Measurements from ENCODE around the gene SPRING1.

The SPRING1 gene

DNA sequence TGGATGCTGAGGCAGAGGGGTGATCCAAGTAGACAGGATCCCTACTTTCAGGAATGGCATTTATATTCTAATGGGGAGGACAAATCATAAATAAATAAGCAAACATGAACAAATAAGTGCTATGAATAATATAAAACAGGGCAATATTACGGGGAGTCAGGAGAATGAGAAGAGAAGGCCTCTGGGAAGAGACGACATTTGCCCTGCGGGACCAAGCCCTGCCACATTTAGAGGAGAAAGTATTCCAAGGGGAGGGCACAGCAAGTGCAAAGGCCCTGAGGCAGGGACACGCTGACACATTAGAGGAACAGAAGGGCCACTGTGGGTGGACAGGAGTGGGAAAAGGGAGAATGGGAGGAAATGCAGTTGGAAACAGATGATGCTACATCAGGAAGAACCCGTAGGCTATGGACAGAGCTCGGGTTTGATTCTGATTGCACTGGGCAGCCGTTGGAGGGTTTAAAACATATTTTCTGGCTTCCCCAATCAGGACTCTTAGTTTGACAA lies 1.6 kb upstream of the SPRING1 start:
- DNase-seq (ENCODE audit: low read depth) = no peak
- TF ChIP-seq, protein P1, sequence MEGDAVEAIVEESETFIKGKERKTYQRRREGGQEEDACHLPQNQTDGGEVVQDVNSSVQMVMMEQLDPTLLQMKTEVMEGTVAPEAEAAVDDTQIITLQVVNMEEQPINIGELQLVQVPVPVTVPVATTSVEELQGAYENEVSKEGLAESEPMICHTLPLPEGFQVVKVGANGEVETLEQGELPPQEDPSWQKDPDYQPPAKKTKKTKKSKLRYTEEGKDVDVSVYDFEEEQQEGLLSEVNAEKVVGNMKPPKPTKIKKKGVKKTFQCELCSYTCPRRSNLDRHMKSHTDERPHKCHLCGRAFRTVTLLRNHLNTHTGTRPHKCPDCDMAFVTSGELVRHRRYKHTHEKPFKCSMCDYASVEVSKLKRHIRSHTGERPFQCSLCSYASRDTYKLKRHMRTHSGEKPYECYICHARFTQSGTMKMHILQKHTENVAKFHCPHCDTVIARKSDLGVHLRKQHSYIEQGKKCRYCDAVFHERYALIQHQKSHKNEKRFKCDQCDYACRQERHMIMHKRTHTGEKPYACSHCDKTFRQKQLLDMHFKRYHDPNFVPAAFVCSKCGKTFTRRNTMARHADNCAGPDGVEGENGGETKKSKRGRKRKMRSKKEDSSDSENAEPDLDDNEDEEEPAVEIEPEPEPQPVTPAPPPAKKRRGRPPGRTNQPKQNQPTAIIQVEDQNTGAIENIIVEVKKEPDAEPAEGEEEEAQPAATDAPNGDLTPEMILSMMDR (IDR thresholded peaks at IDR 0.05; ENCODE audit: control insufficient read depth, extremely low read depth, insufficient read depth) = no peak
- no peak overlapping the region for H3K4me3 ChIP-seq (ENCODE audit: low read depth, low read length)

DNA sequence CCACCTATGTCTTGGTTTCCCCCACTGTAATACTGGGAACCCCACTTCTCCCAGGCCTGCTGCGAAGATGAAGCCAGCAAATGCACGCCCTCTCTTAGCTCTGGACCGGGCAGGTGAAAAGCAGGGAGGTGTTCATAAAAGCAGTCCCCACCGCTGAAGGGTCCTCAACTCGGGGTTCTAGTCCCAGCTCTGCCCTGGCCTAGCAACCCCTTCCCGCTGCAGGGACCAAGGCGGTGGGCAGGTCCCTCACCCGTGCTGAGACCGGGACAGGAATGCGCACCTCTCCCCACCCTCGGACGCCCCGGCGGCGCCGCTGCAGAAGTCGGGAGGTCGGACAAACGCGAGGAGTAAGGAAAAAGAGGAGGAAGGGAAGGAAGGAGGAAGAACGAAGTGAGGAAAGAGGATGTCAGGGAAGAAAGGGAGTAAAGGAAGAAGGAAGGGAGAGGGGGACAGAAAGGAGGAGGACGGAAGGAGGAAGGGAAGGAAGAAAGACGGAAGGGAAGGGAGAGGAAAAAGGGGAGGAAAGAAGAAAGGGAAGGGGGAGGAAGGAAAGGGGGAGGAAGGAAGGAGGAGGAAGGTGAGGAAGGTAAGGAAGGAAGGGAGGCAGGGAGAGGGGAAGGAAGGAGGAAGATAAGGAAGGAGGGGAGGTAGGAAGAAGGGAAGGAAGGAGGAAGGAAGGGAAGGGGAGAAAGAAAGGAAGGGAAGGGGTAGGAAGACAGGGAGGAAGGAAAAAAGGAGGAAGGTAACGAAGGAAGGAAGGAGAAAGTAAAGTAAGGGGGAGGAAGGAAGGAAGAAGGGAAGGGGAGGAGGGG lies 701 bp downstream of the SPRING1 start:
- DNase-seq (ENCODE audit: low read depth) = no peak
- TF ChIP-seq, protein P1 (IDR thresholded peaks at IDR 0.05; ENCODE audit: control insufficient read depth, extremely low read depth, insufficient read depth) = no peak
- H3K4me3 ChIP-seq (ENCODE audit: low read depth, low read length) = peak overlapping the region; percentile 66

DNA sequence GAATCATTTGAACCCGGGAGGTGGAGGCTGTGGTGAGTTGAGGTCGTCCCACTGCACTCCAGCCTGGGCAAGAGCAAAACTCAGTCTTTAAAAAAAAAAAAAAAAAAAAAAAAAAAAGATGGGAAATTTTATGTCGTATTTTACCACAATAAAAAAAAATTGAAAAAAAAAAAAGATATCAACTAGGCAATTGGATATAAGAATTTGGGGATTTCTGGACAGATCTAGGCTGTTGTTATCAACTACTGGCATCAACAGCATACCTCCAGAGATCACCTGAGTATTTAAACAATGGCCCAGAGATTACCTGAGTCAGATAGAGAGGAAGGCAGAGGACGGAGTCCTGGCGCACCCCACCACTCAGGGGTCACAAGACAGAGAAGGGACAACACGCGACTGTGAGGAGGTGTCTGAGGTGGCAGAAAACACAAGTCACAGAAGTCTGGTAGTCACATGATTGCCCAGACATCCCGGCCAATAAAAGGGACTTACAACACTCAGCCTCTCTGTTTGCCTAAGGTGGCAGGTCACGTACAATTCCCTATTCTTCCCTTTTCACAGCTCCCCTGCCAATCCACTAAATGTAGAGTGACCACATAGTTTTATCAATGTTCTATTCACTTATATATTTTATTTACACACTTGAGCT lies 1.8 kb downstream of the SPRING1 start:
- H3K4me3 ChIP-seq (ENCODE audit: low read depth, low read length) = peak overlapping the region; percentile 66
- DNase-seq (ENCODE audit: low read depth) = peak; percentile 73
- TF ChIP-seq, protein P1 (IDR thresholded peaks at IDR 0.05; ENCODE audit: control insufficient read depth, extremely low read depth, insufficient read depth) = no peak

DNA sequence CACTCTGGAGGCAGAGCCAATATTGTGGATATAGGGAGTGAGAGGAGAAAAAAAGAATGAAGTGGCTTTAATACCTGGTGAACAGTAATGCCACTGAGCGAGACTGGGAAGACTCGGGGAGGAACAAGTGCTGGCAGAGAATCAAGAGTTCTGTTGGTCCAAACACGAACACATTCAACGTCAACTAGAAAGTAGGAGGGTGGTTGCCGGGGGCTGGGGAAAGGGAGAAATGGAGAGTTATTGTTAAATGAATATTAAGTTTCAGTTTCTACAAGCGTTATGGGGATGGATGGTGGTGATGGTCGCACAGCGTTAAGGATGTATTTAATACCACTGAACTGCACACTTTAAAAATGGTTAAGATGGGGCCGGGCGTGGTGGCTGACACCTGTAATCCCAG lies 2.8 kb downstream of the SPRING1 start:
- TF ChIP-seq, protein P1 (IDR thresholded peaks at IDR 0.05; ENCODE audit: control insufficient read depth, extremely low read depth, insufficient read depth) = no peak

DNA sequence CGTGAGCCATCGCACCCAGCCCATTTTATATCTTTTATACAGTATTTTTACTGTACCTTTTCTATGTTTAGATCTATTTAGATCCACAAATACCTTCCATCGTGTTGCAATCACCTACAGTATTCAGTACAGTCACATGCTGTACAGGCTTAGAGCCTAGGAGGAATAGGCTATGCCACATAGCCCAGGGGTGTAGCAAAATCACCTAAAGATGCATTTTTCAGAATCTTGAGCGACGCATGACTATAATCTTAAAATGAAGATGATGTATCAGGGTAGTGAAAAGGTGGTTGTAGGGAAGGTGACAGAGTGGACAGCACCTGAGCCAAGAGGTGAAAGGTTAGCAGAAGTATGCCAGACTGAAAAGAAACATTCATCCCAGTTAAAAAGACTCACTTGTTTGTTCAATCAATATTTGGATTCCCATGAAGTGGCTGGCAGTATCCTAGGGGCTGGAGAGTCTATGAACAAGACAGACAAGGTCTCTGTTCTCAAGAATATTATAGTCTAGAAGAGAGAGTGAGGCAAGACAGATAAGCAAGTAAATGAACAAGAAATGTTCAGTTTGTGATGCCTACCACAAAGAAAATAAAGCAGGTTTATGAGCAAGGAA lies 3.6 kb downstream of the SPRING1 start:
- DNase-seq (ENCODE audit: low read depth) = peak; percentile 86
- TF ChIP-seq, protein P1 (IDR thresholded peaks at IDR 0.05; ENCODE audit: control insufficient read depth, extremely low read depth, insufficient read depth) = no peak
- no peak overlapping the region for H3K4me3 ChIP-seq (ENCODE audit: low read depth, low read length)

More for the DNA sequence above, 2.8 kb downstream of the SPRING1 start:
- DNase-seq (ENCODE audit: low read depth) = no peak
- H3K4me3 ChIP-seq (ENCODE audit: low read depth, low read length) = no peak overlapping the region

DNA sequence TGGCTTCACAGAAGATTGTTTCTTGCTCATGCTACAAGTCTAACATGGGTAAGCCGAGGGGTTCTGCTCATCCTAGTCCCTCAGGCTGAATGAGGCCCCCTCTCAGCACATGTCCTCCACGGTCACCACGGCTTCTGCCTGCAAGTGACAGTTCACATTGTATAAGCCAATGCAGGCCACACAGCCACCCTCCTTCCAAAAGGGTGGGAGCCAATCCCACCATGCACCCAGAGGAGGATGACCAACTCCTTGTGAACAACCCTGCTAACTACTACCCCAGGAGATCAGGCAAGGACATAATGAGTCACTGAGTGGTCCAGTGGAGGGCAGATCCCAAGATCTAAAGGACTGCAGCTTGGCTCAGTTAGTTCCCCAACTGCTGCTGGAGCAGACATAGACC lies 6.1 kb downstream of the SPRING1 start:
- H3K4me3 ChIP-seq (ENCODE audit: low read depth, low read length) = no peak overlapping the region
- TF ChIP-seq, protein P1 (IDR thresholded peaks at IDR 0.05; ENCODE audit: control insufficient read depth, extremely low read depth, insufficient read depth) = no peak
- DNase-seq (ENCODE audit: low read depth) = no peak
